ENCODE data around the gene DISP3.

DISP3 gene

DNA sequence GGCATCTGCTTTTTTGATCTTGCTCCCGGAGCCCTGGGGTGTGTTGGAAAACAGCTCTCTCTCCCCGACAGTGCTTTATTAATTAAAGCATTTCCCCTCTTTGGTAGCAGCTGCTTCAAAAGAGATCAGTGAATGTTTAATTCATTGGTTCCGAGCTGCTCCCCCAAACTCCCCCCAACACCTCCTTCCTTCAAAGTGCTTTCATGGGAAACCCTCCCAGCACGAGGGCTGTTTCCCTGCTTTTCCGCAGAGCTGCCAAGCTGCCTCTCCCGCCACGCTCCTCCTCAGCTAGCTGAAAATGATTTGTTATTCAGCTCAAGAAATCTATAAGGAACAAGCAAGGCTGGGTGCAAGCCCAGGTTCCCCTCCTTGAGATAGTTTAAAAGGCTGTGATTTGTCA, 40.0 kb upstream of the DISP3 start:
- no peak overlapping the region for H3K4me3 ChIP-seq (ENCODE audit: low read depth, low read length)
- TF ChIP-seq, protein P1, sequence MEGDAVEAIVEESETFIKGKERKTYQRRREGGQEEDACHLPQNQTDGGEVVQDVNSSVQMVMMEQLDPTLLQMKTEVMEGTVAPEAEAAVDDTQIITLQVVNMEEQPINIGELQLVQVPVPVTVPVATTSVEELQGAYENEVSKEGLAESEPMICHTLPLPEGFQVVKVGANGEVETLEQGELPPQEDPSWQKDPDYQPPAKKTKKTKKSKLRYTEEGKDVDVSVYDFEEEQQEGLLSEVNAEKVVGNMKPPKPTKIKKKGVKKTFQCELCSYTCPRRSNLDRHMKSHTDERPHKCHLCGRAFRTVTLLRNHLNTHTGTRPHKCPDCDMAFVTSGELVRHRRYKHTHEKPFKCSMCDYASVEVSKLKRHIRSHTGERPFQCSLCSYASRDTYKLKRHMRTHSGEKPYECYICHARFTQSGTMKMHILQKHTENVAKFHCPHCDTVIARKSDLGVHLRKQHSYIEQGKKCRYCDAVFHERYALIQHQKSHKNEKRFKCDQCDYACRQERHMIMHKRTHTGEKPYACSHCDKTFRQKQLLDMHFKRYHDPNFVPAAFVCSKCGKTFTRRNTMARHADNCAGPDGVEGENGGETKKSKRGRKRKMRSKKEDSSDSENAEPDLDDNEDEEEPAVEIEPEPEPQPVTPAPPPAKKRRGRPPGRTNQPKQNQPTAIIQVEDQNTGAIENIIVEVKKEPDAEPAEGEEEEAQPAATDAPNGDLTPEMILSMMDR (IDR thresholded peaks at IDR 0.05; ENCODE audit: low read depth, low read length): no peak

DNA sequence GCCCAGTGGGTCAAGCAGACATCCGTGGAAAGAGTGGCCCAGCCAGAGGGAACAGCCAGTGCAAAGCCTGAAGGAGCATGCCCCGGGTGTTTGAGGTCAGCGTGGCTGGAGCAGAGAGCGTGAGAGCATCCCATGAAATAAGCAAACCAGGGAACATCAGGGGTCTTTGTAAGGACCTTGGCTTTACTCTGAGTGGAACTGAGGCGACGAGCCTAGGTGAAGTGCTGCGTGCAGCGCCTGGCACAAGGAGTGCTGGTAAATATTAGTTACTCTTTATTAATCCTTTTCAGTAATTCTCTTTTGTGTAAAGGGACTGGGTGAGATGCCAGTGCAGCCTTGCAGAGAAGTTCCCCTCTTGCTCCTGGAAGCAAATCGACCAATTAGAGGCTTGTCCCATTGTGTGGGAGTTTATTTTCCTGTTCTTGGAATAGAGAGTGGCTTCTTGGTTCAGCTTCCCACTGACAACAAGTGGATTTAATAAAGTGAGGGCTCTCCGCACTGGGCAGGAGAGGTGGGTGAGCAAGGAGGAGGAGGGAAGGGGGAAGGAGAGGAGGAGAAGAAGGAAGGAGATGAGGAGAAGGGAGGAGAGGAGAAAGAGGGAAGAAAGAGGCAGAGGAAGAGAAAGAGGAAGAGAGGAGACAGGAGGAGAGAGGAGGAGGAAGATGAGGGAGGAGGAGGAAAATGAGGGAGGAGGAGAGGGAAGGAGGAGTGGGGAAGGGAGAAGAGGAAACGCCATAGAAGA, 37.6 kb upstream of the DISP3 start:
- TF ChIP-seq, protein P1 (IDR thresholded peaks at IDR 0.05; ENCODE audit: low read depth, low read length): no peak
- H3K4me3 ChIP-seq (ENCODE audit: low read depth, low read length): no peak overlapping the region

DNA sequence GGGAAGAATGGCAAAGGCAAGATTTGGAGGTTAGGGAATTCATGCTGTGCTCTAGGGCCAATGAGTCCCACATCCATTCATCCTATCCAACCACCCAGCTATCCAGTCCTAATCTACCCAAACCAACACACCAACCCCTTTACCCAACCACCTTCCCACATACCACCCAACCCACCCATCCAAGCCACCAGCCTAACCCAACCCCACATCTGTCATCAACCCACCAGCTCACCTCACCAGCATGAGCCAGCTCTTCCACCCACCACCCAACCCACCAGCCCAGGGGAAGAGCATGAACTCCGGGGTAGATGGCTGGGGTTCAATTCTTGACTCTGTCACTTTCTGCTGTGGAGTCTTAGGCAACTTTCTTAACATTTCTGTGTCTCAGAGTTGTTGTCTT, 35.9 kb upstream of the DISP3 start:
- TF ChIP-seq, protein P1 (IDR thresholded peaks at IDR 0.05; ENCODE audit: low read depth, low read length): no peak

DNA sequence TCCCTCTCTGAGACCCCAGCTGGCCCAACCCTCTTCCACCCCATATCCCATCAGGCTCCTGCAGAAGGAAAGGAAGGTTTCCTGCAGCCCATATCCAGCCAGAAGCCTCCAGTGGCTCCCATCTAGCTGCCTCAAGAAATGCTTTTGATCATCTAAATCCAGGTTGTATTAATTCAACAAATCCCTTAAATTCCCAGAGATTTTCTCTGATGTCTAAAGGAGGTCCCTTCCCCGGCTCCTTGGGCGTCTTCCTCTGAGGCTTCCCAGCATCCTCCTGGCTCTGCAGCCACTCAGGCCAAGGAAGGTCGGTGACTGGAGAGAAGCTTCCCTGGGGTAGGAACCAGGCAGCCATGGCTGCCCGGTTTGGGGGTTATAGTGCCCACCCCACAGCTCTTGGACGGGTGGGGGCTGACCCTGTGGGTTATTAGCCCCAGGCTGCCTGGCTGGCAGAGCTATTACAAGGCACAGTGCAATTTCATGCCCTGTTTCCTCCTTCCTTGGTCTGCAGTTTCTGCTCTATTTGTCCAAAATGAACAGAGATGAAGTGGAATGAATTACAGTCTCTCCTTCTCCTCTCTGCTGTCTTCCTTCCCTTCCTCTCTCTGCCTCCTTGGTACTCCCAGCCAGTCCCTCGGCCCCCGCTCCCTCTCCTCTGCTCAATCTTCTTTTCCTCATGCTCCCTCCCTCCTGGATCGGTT, 34.8 kb upstream of the DISP3 start:
- TF ChIP-seq, protein P1 (IDR thresholded peaks at IDR 0.05; ENCODE audit: low read depth, low read length): no peak

More for the DNA sequence above, 35.9 kb upstream of the DISP3 start:
- no peak overlapping the region for H3K4me3 ChIP-seq (ENCODE audit: low read depth, low read length)

DNA sequence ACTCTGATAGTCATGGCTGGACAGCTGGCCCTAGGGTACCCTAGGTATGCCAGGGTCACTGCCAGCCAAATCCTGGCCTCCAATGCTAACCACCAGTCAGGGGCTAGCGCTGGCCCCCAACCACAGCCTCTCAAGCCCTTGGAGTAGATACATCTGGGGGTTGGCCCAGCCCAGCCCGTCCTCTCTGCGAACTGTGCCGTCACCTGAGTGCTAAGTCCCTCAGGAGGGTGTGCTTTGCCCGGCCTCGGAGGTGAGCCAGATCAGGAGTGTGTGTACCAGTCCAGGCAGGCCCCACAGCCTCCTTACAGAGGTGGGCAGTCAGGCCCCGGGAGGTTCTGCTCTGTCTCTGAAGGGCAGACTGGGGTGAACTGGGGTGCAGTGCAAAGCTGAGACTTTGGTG, 34.0 kb upstream of the DISP3 start:
- TF ChIP-seq, protein P1 (IDR thresholded peaks at IDR 0.05; ENCODE audit: low read depth, low read length): no peak

More for the DNA sequence above, 34.8 kb upstream of the DISP3 start:
- H3K4me3 ChIP-seq (ENCODE audit: low read depth, low read length): no peak overlapping the region

DNA sequence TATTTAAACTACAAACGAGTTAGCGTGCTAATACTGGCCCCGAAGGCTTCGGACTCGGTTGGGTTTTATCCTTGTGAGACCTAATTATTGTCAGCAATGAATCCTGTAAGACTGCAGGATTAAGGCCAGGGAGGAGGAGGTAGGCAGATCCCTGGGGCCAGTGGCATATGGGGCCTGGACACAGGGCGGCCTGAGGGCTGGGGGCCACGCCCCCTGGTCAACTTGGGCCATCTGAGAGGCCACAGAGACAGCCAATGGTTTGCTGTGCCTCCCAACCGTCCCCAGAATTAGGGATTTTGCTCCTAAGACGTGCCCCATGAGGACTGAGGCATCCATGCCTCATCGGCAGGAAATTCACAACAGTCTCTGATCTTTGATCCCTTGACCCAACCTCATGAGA, 31.1 kb upstream of the DISP3 start:
- TF ChIP-seq, protein P1 (IDR thresholded peaks at IDR 0.05; ENCODE audit: low read depth, low read length): no peak
- H3K4me3 ChIP-seq (ENCODE audit: low read depth, low read length): no peak overlapping the region

More for the DNA sequence above, 34.0 kb upstream of the DISP3 start:
- no peak overlapping the region for H3K4me3 ChIP-seq (ENCODE audit: low read depth, low read length)
